GM20000 (cell line): ENCODE data around the gene ARG2.
A peak's percentile ranks its signal among the peaks of the same experiment; 100 is the strongest.
"Not testable (repeated sequence)": the region's sequence is repeated elsewhere in the genome, so short reads cannot be mapped to it uniquely, and the experiment has no call there.

ENCODE experiments used
- DNase-seq: peaks from one replicate; pipeline ENCODE4 v3.0.0; 2012; ENCODE audit warnings: low spot score
- TF ChIP-seq, protein P1 (sequence below): IDR thresholded peaks from 2 replicates; pipeline ENCODE4 v1.5.1; 2012; ENCODE audit warnings: mild to moderate bottlenecking, control low read depth; ENCODE audit errors: extremely low read depth, missing control alignments

The ARG2 gene

GRCh38 chr14:67609642-67610310, 9.9 kb upstream of the ARG2 start:
- DNase-seq: no peak
- TF ChIP-seq, protein P1, sequence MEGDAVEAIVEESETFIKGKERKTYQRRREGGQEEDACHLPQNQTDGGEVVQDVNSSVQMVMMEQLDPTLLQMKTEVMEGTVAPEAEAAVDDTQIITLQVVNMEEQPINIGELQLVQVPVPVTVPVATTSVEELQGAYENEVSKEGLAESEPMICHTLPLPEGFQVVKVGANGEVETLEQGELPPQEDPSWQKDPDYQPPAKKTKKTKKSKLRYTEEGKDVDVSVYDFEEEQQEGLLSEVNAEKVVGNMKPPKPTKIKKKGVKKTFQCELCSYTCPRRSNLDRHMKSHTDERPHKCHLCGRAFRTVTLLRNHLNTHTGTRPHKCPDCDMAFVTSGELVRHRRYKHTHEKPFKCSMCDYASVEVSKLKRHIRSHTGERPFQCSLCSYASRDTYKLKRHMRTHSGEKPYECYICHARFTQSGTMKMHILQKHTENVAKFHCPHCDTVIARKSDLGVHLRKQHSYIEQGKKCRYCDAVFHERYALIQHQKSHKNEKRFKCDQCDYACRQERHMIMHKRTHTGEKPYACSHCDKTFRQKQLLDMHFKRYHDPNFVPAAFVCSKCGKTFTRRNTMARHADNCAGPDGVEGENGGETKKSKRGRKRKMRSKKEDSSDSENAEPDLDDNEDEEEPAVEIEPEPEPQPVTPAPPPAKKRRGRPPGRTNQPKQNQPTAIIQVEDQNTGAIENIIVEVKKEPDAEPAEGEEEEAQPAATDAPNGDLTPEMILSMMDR: no peak

DNA sequence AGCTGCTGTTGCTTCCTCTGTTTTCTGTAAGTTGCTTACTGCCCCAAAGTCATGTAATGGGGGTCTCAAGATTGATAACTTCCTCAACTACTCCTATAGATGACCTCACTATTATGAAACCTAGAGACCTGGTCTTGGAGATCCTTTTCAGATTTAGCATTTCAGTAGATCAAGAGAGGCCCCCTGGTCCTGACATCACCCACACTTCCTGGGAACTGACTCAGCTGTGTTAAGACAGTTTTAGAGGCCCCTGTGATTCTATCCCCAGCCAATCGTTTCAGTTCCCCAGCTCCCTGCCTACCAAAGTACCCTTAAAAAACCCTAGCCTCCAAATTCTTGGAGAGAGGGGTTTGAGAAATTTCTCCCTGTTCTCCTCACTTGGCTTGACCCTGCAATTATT, 9.2 kb upstream of the ARG2 start:
- no peak for DNase-seq
- TF ChIP-seq, protein P1: no peak

GRCh38 chr14:67618617-67619063, 1.1 kb upstream of the ARG2 start:
- TF ChIP-seq, protein P1: peak; percentile 40
- peak; percentile 67 for DNase-seq

DNA sequence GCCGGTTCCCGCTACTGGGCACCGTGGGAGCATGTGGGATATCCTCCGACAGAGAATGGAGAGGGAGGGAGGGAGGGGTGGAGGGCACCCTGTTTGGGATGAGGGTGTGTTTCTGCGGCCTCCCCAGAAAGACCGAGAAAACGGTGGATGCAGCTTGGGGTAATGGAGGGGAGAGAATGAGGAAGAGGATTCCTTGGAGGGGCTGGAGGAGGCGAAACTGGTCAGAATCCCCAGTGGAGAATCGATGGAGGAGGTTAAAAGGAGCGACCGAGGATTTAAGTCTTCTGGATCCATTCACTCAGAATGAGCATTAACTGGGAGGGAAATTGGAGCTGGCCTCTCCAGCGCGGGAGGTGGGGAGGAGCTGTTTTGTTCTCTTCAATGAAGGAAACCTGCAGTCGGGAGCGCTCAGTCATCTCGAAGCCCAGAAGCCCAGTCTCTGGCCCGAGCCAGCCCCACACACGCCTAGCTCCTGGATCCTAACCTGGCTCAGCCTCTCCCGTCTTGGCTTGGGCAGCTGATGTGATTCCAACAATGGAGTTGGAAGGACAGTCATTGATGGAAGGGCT, 581 bp downstream of the ARG2 start:
- TF ChIP-seq, protein P1: no peak
- no peak for DNase-seq

DNA sequence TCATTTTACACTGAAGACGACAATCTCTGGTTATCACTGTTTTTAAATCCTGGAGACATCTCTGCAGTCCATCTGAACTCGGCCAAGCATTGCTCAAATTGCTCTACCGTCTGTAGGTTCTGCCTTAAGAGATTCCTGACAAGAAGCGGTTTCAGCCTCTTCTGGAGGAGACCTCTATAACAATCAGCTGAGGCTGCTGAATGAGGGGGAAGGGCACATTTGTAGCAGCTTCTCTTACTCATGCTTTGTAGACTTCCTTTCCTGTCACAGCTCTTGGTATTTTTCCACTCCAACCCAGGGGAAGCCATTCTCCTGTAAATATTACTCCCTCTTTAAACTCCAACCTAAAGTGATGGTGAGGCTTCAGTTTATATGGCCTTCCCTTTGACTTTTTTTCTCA, 3.0 kb downstream of the ARG2 start:
- DNase-seq: no peak
- TF ChIP-seq, protein P1: no peak

GRCh38 chr14:67623114-67623513, 3.4 kb downstream of the ARG2 start:
- no peak for DNase-seq
- TF ChIP-seq, protein P1: no peak

DNA sequence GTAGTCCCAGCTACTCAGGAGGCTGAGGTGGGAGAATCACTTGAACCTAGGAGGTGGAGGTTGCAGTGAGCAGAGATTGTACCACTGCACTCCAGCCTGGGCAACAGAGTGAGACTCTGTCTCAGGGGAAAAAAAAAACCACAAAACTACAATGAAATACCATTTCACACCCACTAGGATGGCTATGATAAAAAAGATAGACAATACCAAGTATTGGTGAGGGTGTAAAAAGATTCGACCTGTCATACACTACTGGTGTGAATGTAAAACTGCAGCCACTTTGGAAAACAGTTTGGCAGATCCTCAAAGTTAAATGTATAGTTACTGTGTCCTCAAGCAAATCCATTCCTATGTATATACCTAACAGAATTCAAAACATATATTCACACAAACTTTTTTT, 6.4 kb downstream of the ARG2 start:
- not testable (repeated sequence) for DNase-seq

DNA sequence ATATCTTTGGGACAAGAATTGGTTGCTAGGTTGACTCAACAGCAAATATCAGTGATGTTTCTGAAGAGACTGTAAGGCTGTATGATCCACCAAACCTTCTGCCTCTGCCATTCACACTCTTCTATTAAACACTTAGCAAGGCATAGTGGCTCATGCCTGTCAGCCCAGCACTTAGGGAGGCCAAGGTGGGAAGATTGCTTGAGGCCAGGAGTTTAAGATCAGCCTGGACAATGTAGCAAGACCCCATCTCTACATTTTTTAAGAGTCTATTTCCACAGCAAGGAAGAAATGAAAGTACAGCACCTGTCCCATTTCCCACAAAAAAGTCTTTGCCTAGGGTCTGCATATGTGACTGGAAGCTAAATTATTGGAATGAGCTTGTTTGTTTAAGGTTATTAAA, 7.8 kb downstream of the ARG2 start:
- DNase-seq: no peak
- TF ChIP-seq, protein P1: no peak
